RWPE2 (cell line): ENCODE measurements around the gene HMGB3.

ENCODE experiments used
- ATAC-seq: fragments of 200-7000 bp; cut with Tn5 transposase; 3 replicates; pipeline ENCODE4 v1.9.1; 2021; ENCODE audit warnings: low read depth
- DNase-seq: peaks from one replicate; pipeline ENCODE4 v3.0.0-alpha.2; 2020; ENCODE audit warnings: low spot score
- H3K27ac ChIP-seq: fragments of 450-650 bp; 2 replicates; pipeline ENCODE4 v1.5.1; 2017; ENCODE audit warnings: mild to moderate bottlenecking; ENCODE audit not compliant: poor library complexity, severe bottlenecking
- H3K27me3 ChIP-seq: fragments of 250-450 bp; sonication (Bioruptor Pico); 2 replicates; pipeline ENCODE4 v1.5.1; 2021; ENCODE audit warnings: mild to moderate bottlenecking, moderate library complexity; ENCODE audit not compliant: insufficient read depth, poor library complexity, severe bottlenecking
- H3K36me3 ChIP-seq: fragments of 250-450 bp; sonication (Bioruptor Pico); 2 replicates; pipeline ENCODE4 v1.5.1; 2020; ENCODE audit warnings: low read depth, mild to moderate bottlenecking, moderate library complexity
- H3K4me1 ChIP-seq: fragments of 250-450 bp; sonication (Bioruptor Pico); 2 replicates; pipeline ENCODE4 v1.5.1; 2021; ENCODE audit warnings: mild to moderate bottlenecking, moderate library complexity; ENCODE audit not compliant: insufficient read depth, poor library complexity, severe bottlenecking
- H3K4me3 ChIP-seq: fragments of 250-450 bp; sonication (Bioruptor Pico); 2 replicates; pipeline ENCODE4 v1.5.1; 2021; ENCODE audit warnings: mild to moderate bottlenecking, moderate library complexity; ENCODE audit not compliant: severe bottlenecking
- H3K9me3 ChIP-seq: fragments of 250-450 bp; sonication (Bioruptor Pico); 2 replicates; pipeline ENCODE4 v1.5.1; 2021; ENCODE audit warnings: mild to moderate bottlenecking, moderate library complexity; ENCODE audit not compliant: severe bottlenecking
- TF ChIP-seq, protein P1 (sequence below): fragments of 450-650 bp; IDR thresholded peaks from one replicate; pipeline ENCODE4 v1.5.1; 2017; ENCODE audit warnings: mild to moderate bottlenecking, moderate library complexity; ENCODE audit not compliant: poor library complexity, severe bottlenecking

The HMGB3 gene

DNA sequence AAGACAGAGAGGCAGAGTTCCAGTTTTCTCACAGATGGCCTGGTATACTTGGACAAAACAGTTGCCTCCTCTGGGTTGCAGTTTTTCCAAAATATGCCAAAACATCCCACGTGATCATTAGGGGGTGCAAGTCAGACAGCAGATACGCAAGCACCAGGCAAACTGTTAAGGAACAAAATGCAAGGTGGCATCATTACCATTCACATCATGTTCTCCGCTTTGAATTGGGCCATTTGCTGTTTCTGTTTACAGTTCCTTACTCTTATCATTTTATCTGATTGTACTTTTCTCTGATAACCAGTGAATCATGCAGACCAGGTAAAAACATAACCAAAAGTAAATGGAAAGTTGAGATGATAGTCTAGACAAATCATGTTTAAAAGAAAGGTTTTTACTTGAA is 16.4 kb upstream of the HMGB3 start:
- Histone ChIP-seq H3K36me3 (no peaks in the 10 kb centered on the region), H3K4me1 (no peaks in the 10 kb centered on the region), H3K27ac (no peak overlapping the region), H3K4me3 (no peak overlapping the region), H3K27me3 (no peaks in the 10 kb centered on the region), H3K9me3 (no peaks in the 10 kb centered on the region)
- DNase-seq (no peak), ATAC-seq (no peak)
- TF ChIP-seq, protein P1, sequence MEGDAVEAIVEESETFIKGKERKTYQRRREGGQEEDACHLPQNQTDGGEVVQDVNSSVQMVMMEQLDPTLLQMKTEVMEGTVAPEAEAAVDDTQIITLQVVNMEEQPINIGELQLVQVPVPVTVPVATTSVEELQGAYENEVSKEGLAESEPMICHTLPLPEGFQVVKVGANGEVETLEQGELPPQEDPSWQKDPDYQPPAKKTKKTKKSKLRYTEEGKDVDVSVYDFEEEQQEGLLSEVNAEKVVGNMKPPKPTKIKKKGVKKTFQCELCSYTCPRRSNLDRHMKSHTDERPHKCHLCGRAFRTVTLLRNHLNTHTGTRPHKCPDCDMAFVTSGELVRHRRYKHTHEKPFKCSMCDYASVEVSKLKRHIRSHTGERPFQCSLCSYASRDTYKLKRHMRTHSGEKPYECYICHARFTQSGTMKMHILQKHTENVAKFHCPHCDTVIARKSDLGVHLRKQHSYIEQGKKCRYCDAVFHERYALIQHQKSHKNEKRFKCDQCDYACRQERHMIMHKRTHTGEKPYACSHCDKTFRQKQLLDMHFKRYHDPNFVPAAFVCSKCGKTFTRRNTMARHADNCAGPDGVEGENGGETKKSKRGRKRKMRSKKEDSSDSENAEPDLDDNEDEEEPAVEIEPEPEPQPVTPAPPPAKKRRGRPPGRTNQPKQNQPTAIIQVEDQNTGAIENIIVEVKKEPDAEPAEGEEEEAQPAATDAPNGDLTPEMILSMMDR: no peak

DNA sequence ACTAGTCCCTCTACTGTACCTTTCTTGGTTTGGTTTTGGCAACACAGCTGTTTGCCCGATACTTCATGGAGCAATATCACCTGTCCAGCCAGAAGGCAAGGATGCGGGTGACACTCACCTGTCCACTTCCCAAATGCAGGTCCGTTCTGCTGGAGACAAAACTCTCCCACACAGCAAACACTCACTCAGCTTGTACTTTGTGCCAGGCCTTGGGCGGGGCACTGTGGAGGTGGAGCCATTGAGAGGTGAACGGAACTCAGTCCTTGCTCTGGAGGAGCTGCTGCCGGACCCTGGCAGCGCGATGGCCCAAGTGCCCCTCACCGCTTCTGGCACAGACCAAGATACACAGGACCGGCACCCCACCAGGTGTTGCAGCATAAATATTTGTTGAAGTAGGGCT is 15.3 kb upstream of the HMGB3 start:
- ATAC-seq: no peak
- no peaks in the 10 kb centered on the region for H3K9me3 ChIP-seq
- no peaks in the 10 kb centered on the region for H3K36me3 ChIP-seq
- H3K4me3 ChIP-seq: no peak overlapping the region
- TF ChIP-seq, protein P1: no peak
- no peak overlapping the region for H3K27ac ChIP-seq
- H3K4me1 ChIP-seq: no peaks in the 10 kb centered on the region
- DNase-seq: no peak
- H3K27me3 ChIP-seq: no peaks in the 10 kb centered on the region

DNA sequence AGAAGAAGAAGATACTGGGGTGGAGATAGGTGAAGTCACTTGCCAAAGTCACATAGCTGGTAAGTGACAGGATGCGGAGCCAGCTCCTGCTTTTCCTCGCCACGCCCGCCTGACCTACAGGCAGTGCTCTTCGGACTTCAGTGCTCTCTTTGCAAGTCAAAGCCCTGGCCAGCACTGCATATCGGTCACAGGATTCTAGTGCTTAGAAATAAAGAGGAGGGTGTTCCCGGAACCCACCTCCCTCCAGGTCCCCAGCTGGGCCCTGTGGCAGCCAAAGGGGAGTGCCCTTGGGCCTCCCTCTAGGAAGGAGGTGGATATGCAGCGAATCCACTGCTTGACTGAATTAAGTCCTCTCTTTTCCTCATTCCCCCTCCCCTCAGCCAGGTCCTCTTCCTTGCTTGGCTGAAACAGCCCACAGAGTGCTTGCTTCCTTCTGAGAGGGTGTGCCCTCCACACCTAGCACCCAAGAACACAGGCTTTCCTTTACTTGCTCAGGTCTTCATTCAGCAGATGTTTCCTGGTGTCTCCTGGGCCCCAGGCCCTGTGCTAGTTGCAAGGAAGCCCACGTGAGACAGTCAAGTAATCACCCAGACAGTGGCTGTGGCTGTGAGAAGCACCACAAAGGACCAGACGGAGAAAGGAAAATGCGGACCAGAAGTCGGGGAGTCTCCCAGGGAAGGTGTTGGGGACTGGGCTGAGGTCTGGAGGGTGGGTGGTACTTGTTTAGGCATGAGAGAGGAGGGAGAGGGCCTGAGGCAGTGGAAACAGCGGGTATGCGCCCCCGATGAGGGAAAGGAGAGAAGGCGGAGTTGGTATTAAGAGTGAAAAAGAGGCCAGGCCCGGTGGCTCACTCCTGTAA is 14.0 kb upstream of the HMGB3 start:
- no peaks in the 10 kb centered on the region for H3K4me1 ChIP-seq

DNA sequence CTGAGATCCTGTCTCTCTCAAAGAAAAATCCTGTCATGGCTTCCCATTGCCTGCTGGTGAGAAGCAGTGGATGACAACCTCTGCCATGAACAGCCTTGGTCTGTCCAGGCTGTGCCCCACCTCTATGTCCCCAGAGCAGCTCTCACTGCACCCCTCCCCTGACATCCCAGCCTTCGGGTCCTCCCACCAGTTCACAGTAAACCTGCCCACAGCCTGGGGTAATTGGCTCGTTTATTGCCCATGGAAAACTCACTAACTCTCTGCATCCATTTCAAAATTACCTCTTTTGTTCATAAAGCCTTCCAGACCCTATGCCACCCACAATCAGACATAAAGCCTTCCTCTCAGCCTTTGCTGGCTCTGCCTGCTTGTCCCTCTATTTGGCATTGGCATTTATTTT is 10.7 kb upstream of the HMGB3 start:
- TF ChIP-seq, protein P1: no peak
- H3K9me3 ChIP-seq: no peaks in the 10 kb centered on the region
- no peaks in the 10 kb centered on the region for H3K4me1 ChIP-seq
- DNase-seq (no peak), ATAC-seq (no peak)
- H3K27me3 ChIP-seq: no peaks in the 10 kb centered on the region
- no peaks in the 10 kb centered on the region for H3K36me3 ChIP-seq
- no peak overlapping the region for H3K4me3 ChIP-seq
- no peak overlapping the region for H3K27ac ChIP-seq

More for the DNA sequence above, 14.0 kb upstream of the HMGB3 start:
- ATAC-seq (no peak), DNase-seq (no peak)
- Histone ChIP-seq H3K27ac (no peak overlapping the region), H3K9me3 (no peaks in the 10 kb centered on the region), H3K27me3 (no peaks in the 10 kb centered on the region), H3K36me3 (no peaks in the 10 kb centered on the region), H3K4me3 (no peak overlapping the region)
- TF ChIP-seq, protein P1: no peak

DNA sequence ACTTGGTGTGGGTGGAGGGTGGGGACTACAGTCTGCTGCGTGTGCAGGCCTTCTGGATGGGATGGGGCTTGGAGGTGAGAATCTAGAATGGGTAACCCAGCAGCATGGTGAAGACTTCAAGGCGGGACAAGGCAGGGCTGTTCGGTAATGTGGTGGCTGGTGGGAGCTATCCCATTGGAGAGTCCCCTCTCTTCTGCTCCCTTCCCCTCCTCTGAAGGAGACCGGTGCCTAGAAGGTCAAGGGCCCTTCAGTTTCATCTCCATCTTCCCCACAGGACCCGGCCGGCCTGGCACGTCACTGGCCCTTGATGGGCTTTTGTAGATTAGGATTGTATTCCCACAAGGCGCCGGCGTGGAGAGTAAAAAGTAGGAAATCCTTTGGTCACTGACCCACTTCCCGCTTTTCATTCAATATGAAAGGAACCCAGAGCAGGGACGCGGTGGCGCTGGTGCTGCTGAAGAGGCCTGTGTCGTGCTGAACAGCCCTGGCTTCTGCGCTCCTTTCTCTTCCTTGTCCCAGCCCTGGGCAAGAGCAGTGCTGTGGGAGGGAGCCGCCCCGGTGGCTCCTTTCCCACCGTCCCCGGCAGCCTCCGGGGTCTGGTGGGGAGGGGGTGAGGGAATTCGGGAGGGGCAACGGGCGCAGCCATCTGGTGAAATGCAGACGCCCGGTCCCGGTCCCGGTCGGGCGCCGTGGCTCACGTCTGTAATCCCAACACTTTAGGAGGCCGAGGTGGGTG is 7.3 kb upstream of the HMGB3 start:
- no peaks in the 10 kb centered on the region for H3K9me3 ChIP-seq
- ATAC-seq: no peak
- no peaks in the 10 kb centered on the region for H3K27me3 ChIP-seq
- no peak for DNase-seq
- H3K4me3 ChIP-seq: no peak overlapping the region
- H3K36me3 ChIP-seq: no peaks in the 10 kb centered on the region
- TF ChIP-seq, protein P1: no peak
- no peaks in the 10 kb centered on the region for H3K4me1 ChIP-seq
- no peak overlapping the region for H3K27ac ChIP-seq
